Stimulated activated CD4-positive, alpha-beta T cell treated with anti-CD3 and anti-CD28 coated beads, Interleukin-1b, Interleukin-23, amount 100 ng/mL, for 48 hours (primary cell): ENCODE measurements around the gene PPBP.

Experiments used
- DNase-seq: peaks from one replicate; pipeline ENCODE4 v3.0.0-alpha.2; 2020

PPBP gene, protein sequence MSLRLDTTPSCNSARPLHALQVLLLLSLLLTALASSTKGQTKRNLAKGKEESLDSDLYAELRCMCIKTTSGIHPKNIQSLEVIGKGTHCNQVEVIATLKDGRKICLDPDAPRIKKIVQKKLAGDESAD

DNA sequence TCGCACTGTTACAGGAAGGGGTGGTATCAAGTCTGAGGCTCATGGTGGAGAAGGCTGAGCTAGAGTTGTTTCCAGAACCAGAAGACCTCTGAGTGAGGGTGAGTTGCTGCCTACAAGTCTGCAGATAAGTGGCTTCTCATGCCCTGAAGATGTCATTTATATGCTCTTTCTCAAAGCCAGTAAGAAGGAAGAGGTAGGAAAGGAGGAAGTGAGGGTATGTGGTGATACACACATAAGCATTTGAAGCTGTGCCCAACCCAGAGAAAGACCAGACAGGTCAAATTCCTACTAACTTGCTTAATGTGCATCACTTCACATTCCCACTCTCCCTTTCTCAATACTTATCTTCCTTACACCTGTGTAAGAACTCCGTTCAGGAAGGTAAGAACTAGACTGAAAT lies at the start of gene PPBP:
Gene PPBP (minus strand): TSS at position 130 of the 400 bp plus-strand sequence. CDS start 87 bp downstream, at position 43.
- DNase-seq = no peak

DNA sequence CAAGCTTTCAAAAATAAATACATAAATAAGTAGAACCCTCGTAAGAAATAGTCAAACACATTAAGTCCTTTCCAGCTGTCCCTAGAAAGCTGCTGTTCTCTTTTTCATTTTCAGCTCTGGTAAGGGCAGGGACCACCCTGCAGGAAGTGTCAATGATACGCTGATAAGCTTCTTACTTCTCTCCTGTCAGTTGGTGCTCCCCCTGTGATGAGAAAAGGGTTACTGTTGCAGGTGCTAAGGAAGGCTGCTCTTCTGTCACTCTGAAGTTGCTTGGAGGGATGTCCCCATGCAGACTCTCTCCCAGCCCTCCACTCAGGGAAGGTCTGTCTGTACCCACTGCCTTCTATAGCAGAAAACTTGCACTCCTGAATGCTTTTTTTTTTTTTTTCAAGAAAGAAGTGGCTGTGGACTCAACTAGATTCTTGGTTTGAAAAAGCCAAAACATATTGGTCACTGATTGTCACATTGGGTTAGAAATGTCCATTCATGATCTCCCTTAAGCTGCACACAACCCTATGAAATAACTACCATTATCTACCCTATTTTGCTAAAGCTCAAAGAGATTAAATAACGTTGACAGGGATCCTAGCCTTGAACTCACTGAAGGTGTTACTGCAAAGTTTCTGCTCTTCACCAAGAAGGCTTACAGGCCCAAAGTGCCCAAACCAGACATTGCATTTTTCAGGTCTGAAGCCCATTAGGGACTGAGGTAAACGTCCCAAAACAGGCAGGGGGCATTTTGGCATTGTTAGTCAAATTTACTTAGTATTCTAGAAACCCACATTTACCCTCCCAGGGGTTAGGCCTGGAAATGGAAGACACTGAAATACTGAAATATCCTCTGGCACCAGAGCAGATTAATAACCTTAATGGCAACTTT lies 49.3 kb upstream of the PPBP start:
- DNase-seq = no peak

DNA sequence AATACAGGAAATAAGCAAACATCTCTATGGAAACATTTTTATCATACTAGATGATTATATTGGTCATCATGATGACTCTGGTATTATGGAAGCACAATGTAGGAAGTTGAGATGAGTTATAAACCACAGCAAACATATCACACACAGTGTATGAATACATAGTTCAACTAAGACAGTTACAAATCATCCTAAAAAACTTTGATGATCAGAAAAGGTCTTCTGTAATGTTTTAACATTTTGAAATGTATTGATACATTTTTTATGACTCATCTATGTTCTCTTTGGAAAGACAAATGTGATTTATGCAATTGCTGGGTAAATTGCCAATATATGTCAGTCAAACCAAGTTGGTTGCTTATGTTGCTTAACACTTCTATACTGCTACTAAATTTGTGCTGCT lies 45.7 kb upstream of the PPBP start:
- no peak for DNase-seq

DNA sequence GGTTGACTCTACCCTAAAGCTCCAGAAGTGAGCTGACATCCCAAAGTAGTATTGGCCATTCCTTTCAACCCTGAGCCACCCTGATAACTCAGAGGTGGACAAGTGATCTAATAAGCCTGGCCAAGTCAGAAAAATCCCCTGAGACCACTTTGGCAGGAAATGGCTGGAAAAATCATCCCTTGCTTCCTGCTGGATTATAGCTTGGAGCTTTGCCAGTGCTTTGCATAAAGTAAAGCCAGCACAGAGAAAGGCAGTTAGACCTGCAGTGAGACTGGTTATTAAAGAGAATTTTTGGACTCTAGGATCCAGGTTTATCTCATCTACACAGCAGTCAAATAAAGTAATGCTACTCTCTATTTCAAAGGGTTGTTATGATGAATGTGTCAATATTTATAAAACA lies 44.1 kb upstream of the PPBP start:
- no peak for DNase-seq

DNA sequence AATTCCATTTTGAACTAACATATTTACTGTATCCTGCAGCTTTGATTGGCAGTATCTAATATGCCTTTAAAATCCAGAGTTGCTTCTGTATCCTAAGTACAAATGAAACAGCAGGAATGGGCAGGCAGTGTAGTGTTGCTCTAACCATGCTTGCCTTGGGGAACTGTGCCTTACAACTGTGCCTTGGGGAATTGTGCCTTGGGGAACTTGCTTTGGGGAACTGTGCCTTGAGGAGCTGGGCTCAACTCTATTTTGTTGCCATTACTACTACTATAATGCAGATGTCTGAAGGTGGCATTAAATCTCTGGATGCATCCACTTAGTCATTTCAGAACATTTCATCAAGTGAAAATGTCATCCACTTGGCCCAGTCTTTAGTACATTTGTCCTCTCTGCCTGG lies 43.6 kb upstream of the PPBP start:
- DNase-seq = no peak

DNA sequence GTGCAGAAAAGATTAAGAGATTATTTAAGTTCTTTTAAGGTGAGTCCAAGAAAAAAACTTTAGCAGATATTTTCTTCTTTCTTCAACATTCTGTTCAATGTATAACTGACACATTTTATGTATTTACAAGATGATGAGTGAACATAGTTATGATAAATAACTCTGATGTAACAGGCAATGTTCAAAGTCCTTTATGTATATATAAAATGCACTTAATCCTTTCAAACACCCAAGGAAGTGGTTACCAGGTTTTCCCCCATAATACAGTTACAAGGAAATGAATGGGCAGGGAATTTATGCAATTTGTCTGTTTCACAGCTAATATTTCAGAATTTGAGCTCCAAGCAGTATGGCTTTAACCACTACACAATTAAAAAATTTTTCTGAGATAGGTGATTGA lies 42.3 kb upstream of the PPBP start:
- no peak for DNase-seq

DNA sequence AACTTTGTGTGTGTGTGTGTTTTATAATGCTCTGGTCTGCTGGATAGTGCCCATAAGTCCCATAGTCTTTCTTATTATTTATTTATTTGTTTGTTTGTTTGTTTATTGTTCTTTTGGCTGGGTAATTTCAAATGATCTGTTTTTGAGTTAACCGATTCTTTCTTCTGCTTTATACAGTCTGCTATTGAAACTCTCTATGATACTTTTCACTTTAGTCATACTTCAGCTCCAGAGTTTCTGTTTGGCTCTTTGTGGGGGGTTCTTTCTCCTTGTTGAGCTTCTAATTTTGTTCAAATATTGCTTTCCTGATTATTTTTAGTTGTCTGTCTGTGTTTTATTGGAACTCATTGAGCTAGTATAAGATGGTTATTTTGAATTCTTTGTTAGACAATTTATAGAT lies 40.5 kb upstream of the PPBP start:
- no peak for DNase-seq

DNA sequence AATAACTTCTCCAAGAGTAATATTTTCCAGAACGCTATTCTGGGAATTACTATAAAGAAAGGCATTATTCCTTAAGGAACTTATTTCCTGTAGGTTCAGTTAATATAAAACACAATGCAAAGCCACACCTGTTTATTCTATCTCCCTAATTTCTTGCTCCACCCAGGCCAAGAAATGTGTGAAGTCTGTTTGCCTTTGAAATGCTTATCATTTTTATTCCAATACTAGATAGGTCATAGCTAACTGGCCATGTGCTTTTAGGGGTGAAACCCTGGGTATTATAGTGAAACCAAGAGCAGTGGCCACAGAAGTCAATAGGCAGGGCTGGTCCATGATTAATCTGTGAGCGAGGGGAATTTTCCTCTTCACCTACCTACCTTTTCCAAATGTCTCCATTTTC lies 35.7 kb upstream of the PPBP start:
- no peak for DNase-seq

DNA sequence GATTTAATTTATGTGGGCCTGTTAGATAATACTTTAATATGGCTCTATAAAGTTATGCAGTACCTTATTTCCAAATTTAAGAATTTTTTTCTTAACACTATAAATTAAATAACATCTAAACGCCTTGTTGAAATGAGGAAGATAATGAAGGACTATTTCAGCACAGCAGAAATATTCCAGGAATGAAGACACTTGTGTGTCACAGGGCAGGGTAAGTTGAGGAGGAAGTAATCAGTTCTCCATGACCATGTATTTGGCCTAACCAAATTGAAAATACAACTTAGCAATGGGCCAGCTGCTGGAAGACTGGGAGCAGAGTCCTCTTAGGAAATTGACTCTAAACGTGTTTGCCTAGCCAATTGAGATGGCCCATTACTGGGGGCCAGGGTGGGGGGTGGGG lies 33.6 kb upstream of the PPBP start:
- no peak for DNase-seq

DNA sequence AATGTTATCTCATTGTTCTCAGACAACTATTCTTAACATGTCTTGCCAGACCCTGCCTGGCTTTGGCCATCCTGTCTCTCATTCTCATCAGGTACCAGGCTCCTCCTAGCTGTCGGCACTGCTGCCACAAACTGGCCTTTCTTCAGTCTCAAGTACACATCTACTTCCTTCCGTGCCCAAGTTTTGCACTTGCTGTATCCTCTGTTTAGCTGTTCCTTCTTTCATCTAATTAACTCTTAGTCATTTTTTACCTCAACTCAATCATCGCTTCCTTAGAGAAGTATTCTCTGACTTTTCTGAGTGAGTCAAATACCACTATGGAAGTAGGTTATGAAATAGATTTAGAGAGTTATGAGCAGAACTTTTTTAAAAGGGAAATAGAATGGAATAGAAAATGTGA lies 30.8 kb upstream of the PPBP start:
- no peak for DNase-seq

DNA sequence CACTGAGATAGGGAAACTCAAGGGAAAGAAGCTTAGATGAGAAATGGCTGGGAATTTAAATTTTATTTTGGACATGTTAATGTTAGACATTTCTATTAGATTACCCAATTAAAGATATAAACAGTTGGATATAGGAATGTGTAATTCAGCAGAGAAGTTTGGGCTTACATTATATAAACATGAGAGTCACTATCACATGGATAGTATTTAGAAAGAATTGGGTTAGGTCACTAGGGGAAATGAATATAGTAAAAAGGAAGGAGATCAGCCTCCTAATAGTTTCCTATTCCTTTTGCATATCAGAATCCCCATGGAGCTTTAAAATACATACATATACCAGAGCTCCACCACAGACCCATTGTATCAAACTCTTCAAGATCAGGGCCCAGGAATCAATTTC lies 30.1 kb upstream of the PPBP start:
- DNase-seq = no peak

DNA sequence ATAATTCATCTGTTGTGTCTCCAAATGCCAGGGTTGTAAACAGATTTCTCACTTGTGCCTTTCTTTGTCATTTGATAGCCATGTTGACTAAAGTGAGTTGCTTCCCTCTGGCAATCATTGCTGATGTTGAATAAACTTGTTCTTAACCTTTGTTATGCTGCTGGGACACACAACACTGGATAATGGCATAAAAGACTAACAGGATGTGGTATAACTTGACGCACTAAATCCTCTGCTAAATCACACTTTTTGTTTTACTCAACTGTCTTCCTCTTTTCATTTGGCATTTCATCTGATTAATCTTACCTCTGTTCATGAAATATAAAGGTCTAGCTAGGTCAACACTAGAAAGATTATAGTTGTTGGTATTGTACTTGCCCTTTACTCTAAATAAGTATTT lies 28.1 kb upstream of the PPBP start:
- no peak for DNase-seq

DNA sequence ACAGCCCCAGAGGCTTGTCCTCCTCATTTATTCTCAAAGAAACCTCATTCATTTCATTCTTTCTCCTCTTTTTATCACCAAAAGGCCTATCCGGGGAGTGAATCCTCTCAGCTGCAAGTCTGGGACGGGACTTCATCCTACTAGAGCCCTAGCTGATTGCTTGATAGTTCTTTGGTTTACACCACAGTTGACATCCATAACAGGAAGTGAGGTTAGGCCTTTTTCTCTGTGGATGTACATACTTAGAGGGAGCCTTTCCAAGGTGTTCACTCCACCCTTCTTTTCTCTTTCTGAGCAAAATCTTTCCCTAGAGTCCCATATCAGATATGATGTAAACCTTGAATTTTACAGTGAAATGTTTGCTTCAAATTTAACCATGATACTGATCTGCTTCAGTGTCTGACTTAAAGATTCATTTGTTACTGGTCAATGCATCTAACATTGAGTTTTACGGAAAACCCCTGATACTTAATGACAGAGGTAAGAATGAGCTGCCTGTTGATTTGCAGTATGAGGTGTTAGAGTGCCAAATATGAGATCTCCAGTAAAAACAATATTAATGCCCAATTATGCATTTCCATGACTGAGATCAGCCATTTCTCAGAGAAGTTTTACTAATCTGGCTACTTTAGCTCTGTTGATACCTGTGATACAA lies 27.3 kb upstream of the PPBP start:
- DNase-seq = no peak

DNA sequence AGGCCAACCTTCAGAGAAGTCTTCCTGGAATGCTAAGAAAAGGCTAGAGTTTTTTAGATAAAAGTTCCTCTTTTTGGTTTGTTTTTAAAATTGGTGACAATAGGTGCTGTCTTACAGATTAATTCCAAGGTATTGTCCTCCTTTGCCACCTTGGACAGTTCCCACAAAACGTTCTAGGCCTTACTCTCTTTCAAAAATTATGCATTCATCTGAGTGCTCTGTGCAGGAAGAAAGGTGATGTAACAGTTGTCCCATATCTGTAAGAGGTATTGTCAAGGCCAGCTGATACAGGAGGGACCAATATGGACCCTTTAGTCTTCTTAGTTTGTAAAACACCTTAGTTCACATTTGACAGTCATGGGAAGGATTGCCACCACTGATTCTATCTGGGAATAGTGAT lies 26.3 kb upstream of the PPBP start:
- DNase-seq = no peak

DNA sequence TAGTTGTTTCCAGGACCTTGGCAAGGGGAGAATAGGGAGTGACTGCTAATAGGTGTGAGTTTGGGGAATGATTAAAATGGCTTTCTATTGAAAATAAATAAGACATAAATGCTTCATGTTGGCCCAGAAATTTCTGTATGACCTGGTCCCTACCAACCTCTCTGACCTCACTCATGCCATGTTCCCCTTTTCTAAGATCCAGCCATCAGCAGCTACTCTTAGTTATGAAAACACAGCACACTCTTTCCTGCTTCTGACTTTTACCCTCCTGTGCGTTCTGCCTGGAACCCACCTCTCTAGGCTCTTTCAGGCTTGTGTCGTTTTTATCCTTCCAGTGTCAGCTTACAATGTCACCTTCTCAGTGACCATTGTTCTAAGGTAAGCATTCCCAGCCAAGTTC lies 25.3 kb upstream of the PPBP start:
- no peak for DNase-seq

DNA sequence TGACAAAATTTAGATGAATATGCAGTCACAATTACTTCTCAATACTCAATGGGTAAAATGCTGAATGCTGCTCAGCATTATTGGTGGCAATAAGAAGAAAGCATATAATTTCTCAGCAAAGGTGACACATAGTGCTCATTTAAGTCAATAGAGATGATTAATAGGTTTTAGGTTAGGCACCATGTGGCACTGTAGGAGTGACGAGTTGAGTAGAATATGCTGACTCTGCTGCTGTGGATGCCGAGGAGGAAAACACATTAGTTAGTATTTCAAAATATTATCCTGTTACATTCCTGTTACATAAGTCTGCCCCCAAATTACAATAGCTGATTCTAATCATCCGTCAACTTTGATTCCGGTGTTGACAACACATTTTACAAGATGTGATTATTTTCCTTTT lies 24.1 kb upstream of the PPBP start:
- no peak for DNase-seq

DNA sequence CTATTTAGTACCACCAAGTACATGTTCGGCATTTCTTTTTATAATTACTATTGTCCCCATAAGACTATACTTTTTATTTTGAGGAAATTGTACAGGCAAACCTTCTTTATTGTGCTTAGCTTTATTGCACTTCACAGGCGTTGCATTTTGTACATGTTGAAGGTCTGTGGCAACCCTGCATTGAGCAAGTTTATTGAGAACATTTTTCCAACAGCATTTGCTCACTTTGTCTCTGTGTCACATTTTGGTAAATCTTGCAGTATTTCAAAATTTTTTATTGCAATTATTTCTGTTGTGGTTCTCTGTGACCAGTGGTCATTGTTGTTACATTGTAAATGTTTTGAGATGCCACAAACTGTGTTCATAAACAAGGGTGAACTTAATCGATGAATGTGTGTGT lies 21.3 kb upstream of the PPBP start:
- DNase-seq = no peak

DNA sequence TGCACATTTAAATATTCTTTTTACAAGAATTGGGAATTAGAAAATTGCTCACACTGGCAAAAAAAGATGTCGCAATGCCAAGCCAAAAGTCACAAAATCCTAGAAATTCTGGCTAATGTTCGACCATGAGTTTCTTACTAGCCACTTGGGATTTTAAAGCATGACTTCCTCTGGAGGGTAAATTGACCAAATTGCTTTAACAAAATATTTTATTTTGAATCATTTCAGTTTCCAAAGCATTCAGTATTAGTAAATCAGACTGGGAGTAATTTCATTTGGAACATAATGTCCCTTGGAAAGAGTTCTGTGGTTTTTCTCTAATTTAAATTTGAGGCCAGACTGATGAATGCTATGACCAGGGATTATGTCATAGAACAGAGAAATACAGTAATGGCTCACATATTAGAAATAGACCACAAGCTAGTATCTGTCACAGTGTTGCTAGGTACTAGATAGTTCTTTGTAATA lies 18.1 kb upstream of the PPBP start:
- DNase-seq = no peak

DNA sequence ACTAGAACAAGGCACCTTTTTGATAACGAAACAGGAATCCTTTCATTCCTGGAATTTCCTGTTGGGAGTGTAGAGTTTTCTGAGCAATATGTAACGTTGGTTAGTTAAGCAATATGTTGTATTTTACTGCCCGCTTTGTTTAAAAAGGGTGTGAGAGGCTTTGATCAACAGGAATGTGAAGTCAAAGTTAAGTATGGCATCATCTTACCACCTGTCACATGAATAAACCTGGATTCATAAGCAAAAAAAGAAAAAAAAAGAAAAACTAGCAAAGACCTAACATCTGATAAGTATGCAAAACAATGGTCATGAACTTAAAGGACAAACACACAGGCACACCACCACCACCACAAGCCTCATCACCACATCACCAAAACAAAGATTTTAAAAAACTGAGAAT lies 17.5 kb upstream of the PPBP start:
- no peak for DNase-seq

DNA sequence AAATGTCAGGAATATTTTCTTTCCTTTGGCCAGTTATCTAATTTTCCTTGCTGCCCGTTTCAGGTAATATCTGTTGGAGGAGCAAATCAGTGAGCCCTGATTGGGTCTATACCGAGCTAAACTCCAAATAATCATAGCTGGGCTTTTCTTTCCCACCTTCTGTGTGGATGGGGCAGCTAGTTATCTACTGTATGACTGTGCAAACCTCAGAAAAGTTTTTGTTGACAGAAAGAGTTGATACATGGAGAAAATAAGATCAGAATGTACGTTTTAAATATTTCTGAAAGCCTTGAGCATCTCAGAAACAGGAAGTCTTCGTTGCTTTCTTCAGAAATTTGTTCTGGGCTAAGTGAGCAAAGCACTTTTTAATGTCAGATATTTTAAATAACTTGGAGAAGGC lies 16.7 kb upstream of the PPBP start:
- DNase-seq = no peak

DNA sequence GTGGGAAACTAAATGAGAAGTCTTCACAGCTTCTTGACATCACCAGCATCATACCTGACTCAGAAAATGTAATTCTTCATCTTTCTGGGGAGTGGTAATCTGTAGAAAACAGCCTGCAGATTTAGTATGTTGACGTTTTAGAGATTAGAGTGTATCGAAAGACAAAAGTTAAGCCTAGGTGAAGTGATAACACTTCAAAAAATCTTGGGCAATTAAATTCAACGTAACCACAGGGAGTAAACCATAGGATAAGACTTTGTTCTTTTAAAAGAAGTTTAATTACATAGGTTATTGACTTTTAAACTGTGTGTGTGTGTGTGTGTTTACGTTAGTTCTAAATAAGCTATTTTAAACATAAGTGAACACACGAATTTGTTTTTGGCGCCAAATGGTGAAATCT lies 12.3 kb upstream of the PPBP start:
- DNase-seq = no peak

DNA sequence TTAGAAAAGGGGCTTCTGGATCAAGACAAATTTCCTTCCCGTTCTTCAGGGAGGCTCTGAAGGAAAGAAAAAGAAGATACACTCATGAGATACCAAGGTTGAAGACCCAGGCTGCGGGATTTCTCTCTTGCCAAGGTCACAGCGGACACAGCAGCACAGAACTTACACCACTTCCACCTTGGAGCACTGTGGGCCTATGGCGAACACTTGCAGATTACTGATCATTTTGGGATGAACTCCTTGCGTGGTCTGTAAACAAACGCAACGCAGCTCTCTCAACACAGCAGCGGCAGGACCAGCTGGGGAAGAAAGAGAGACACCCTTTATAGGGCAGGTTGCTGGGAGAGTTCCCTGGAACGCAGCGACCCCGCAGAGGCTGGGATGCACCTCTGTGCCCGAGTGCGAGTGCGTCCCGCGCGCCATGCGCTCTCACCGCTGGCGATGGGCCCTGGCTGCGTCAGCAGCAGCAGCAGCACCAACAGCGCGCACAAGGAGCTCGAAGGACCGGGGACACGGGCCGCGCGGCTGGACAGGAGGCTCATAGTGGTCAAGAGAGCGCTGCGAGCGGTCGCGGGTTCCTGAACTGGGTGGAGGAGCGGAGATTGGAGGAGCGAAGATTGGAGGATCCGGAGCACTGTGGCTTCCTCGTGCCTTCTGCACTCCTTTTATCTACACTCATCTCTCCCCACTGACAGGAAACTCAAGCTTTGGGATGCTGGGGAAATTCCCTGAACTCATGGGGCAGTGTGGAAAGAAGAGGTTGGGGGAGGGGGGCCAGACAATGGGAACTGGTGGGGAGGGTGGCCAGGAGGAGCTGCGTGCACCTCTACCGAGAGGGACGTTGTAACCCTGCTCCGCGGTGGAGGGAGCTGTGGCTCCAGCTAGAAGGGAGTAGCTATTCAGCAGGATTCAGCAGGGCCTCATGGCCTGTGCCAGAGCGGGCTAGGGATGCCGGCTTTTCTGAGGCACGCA lies 10.3 kb upstream of the PPBP start, which contains the start of gene CXCL5:
Gene CXCL5 (minus strand): TSS at position 638 of the 972 bp plus-strand sequence. CDS start 96 bp downstream, at position 542.
- DNase-seq = no peak

DNA sequence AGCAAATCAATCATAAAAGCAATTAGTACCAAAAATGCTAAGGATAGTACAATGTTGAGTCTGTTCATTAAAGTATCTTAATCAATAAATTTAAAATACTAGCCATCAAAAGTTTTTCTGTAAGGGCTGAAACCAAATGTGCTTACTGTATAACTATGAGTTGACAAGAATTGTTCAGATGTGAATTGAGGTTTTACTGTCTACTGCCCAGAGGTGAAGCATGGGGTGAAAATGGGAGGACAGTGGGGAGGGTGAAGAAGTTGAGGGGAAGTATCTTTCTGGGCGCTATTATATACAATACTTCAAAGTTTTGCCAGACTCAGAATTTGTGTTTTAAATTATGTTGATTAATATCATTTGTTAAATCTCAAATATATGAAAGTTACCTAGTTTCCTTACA lies 4.1 kb upstream of the PPBP start:
- no peak for DNase-seq
